Stimulated activated CD4-positive, alpha-beta T cell treated with anti-CD3 and anti-CD28 coated beads, Interleukin-1b, Interleukin-23, amount 100 ng/mL, for 1 hour (primary cell): ENCODE measurements around the gene TFG.

ENCODE experiments used
- DNase-seq, 2 donors: peaks; one replicate each; pipeline ENCODE4 v3.0.0-alpha.2; 2020; ENCODE audit warnings: low read depth in 2 of 2

TFG gene

GRCh38 chr3:100754563-100755334 is 45.5 kb downstream of the TFG start:
- no peak for DNase-seq

- DNase-seq: no peak
These were observed 47.1 kb downstream of the TFG start for GRCh38 chr3:100756441-100756840.

- no peak for DNase-seq
These were observed 49.9 kb downstream of the TFG start for GRCh38 chr3:100759159-100759558.

DNA sequence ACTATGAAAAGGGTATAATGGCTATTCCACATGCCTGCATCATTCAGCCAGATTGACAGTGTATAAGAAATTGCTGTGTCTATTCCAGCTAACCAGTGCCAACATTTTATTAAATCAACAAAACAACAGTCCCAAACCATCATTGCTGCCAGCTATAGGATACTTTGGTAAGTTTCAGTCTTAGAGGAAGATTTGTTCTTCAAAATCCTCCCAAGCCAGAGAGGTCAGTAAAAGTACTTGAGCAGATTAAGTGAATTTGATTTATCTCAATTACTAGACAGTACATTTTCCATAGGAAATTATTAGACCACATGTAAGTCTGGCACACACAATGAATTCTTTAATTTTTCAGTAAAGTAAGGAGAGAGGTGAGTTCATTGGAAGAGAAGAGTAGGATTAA is 50.7 kb downstream of the TFG start:
- no peak for DNase-seq

DNA sequence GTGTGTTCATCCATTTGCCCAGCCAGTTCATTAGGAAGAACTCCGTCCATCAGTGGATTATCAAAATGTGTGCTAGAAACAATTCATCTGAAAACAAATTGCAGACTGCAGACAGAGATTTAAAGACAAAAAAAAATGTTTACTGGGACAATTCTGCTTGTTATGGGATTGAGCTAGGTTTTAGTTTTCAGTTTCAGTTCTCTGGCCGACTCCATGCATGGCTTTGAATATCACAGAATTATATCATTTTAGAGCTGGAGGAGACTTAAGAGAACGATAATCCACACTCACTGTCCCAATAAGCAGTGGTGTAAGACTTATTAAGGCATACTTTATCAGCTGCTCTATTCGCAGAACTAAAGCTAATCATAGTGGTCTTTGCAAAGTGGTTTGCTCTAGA is 51.1 kb downstream of the TFG start:
- DNase-seq: no peak

- DNase-seq: no peak
These were observed 52.1 kb downstream of the TFG start for GRCh38 chr3:100761211-100761942.

DNA sequence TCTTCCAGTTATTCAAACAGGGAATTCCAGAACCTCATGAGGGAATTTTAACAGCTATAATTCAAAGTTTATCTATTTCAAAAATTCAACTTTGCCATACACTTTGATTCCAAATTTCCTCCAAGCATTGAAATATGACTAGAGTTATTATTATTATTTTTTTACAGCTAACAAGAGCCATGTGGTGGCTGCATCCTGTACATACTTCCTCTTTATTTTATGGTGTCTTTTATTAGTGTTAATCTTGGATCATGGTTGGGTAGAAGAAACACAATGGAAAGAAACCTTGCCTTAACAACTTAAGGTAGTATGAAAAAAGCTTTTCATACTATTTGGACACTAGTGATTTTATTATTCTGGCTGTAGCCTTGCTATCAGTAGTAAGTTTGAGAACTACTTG is 52.7 kb downstream of the TFG start:
- no peak for DNase-seq

DNA sequence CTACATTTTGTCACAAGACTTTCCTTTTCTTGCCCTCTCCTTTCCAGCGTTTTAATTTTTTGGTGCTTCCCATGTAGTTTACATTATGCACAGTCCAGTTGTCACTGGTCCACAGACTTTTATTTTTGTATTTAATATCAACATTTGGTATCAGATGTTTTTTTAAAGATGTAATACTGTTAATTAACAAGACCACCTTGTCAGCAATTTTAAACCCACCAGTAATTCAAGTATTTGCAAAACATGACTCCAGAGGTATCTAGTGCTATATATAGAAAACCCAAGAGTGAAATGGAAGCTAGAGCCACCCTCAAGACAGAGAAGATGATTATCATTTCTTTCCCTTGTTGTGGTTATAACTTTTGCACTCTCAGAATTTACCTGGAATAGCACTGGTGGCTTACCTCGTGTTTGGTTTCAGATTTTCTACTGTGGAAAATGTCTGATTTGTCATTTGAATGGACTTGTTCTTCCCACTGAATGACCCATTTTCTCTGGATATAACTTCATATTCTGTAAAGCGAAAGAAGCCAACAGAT is 56.2 kb downstream of the TFG start:
- DNase-seq: no peak

GRCh38 chr3:100766069-100766468 is 56.8 kb downstream of the TFG start:
- no peak for DNase-seq

GRCh38 chr3:100769693-100770092 is 60.4 kb downstream of the TFG start:
- DNase-seq: no peak

DNA sequence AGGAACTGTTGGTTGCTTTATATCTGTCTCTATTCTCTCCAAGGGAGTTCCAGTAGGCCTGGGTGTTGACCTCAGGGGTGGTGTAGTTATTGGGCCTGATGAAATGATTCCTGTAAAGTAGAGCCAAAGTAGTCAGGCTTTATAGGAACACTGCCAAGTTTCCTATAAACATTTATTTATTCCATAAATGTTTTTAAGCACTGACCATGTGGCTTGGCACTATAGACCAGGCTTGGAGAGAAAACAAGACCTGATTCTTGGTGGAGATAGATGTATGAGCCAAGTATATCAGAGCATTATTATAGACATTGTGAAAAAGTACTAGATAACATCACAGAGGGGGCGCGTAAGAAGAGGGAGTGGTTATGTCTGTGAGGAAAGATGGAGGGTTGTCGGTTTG is 65.9 kb downstream of the TFG start:
- no peak for DNase-seq

- no peak for DNase-seq
These were observed 66.4 kb downstream of the TFG start for GRCh38 chr3:100775669-100776068.

DNA sequence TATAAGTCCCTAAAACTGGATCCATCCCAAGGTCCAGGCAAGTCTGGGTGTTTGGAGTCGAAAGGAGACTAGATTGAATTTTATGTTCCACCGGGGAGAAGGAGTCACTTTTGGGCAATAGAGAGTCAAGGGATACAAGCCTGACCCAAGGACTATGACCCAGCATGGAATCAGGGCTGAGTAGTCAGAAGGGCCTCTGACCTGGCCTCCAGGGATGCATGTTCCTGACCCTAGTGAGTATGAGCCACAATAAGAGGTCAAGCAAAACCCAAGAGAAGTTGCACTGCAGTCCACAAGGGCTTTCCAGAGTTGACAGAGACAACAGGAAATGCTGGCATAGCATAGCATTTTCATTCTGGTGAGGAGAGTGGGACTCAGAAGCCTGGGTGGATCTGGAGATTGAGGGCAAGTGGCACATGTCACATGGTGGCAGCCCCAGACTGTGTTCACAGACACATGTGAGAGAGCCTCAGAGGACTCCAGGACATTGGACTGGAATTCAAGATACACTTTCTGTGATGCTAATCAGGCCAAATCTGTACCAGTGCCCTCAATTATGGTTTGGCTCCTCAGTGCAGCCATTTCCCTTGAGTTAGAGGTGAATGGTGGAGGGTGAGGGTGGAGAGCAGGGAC is 66.9 kb downstream of the TFG start:
- no peak for DNase-seq

DNA sequence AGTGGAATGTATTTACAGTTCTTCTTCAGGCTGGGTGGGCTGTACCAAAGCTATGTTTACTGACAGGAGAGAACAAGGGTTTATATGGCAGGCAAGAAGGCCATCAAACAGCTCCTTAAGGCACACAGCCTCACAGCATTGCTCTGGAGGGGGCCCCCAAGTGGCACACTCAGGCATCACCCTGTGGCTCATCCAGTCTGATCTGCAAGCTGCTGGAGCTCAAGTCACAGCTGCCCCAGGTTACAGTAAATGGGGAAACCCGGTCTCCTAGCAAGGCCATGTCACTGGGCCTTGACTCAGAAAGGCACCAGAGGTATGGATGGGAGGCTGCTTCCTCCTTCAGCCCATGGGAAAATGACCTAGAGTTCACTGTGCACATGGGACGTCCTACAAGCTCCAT is 67.5 kb downstream of the TFG start:
- no peak for DNase-seq

DNA sequence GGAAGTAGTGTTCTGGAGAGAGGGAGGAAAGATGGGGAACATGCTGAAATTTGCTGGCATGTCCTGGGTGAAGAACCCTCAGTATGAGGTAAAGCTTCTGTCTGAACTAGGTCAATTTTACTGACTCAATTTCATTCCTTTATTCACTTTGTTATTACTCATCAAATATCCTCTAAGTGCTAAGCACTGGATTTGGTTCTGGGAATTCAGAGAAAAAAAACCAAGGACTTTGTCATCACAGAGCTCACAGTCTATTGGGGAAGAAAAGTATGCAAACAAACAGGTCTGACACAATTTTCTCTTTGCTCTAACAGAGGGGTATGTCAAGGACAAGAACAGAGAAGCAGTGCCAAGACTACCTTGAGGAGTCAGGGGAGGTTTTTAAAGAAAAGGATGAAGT is 68.0 kb downstream of the TFG start:
- DNase-seq: no peak

- DNase-seq: no peak
These were observed 70.2 kb downstream of the TFG start for GRCh38 chr3:100779480-100779879.

DNA sequence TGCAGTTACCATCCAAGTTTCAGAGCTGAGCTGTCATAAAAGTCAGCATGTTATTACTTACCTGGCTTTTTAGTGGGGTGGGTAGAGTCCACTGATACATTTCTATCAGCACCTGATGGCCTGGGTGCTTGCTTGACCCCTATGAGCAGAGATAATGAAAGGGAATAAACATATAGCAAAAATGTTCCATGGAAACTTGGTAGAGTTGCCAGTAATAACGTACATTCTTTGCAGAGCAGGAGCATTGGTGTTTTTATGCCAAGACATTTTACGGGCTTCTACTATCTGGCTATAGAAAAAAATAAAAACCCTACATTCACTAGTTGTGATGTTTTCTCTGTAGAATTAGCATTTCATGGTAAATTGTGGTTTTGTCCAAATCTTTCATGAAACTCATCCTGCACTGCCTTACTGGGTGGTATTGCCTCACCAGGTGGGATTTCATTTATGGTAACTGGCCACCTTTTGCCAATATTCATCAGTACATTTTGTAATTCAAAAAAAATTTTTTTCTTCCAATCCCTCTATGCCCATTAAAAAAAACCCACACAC is 70.9 kb downstream of the TFG start:
- no peak for DNase-seq

- DNase-seq: no peak
These were observed 72.0 kb downstream of the TFG start for GRCh38 chr3:100781301-100781700.

GRCh38 chr3:100782348-100782747 is 73.1 kb downstream of the TFG start:
- DNase-seq: no peak

GRCh38 chr3:100782906-100783305 is 73.6 kb downstream of the TFG start:
- no peak for DNase-seq

DNA sequence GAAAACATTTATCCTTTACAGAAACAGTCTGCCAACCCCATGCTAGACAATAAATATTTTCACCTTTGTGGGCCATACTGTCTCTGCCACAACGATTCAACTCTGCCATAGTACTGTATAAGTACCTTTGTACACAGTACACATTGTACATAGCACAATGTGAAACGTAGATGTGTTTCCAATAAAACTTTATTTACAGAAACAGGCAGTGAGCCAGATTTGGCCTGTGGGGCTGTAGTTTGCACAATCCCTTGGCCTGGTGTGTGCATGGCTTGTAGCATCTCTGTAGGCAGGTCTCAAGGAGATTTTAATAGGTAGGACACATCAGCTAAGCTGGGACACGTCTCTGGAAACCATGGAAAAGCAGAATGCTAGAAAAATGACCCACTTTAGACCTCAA is 74.3 kb downstream of the TFG start:
- no peak for DNase-seq

DNA sequence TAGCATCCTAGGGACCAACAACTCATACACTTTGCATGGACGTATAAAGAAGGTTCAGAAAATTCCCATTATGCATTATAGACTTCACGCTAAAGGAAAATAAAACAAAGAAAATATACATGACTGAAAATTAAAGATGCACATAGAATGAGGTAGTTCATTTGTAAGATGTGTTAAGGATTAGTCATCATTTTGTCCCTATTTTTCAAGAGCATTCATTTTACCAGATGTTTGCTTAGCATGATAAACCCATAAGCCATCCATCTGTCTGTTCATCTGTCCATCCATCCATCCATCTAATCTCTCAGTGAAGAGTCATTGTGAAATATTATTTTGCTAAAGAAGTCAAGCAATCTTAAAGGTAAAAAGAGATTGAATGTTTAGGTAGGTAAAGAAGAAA is 80.3 kb downstream of the TFG start:
- no peak for DNase-seq
